ENCODE data around the gene ROBO2. TPM values are rescaled to one million over a fixed set of nuclear protein-coding genes. Genes with fewer than 3 reads are reported as not detected.

Gene ROBO2
- total RNA-seq, 1 donor from 2014 or later = 11.0 TPM

DNA sequence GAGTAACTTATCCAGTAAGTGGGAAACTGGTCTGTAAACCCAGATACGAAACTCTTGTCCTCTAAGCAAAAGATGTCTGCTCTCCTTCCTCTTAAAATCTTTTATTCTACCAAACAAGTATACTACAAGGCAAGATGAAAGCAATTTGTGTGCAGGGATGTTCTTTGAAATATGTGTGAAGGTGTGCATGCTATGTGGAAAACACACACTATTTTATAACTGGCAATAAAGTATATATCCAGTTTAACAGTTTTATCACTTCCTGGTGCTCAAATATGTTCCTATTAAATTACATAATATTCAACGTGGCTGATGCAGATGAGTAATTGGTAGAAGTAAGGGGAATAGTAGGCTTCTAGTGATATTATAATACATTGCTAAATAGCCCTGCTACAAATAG lies 566.5 kb downstream of the ROBO2 start:
- no peak for DNase-seq (ENCODE audit: extremely low spot score in 2 of 2)
- no peaks in the 10 kb centered on the region for H3K27me3 ChIP-seq
- no peaks in the 10 kb centered on the region for H3K4me1 ChIP-seq
- no peaks in the 10 kb centered on the region for H3K36me3 ChIP-seq
- no peaks in the 10 kb centered on the region for H3K9me3 ChIP-seq
- no peak overlapping the region for H3K27ac ChIP-seq
- H3K4me3 ChIP-seq = no peak overlapping the region
- intact Hi-C loops (cut with DNase I) = no loop called here
- TF ChIP-seq POLR2AphosphoS5 (IDR thresholded peaks at IDR 0.05; ENCODE audit: insufficient read depth in 1 of 2, low read depth in 1 of 2) (no peak), POLR2A (IDR thresholded peaks at IDR 0.05) (no peak)
- TF ChIP-seq, protein P1, sequence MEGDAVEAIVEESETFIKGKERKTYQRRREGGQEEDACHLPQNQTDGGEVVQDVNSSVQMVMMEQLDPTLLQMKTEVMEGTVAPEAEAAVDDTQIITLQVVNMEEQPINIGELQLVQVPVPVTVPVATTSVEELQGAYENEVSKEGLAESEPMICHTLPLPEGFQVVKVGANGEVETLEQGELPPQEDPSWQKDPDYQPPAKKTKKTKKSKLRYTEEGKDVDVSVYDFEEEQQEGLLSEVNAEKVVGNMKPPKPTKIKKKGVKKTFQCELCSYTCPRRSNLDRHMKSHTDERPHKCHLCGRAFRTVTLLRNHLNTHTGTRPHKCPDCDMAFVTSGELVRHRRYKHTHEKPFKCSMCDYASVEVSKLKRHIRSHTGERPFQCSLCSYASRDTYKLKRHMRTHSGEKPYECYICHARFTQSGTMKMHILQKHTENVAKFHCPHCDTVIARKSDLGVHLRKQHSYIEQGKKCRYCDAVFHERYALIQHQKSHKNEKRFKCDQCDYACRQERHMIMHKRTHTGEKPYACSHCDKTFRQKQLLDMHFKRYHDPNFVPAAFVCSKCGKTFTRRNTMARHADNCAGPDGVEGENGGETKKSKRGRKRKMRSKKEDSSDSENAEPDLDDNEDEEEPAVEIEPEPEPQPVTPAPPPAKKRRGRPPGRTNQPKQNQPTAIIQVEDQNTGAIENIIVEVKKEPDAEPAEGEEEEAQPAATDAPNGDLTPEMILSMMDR (IDR thresholded peaks at IDR 0.05) = no peak

DNA sequence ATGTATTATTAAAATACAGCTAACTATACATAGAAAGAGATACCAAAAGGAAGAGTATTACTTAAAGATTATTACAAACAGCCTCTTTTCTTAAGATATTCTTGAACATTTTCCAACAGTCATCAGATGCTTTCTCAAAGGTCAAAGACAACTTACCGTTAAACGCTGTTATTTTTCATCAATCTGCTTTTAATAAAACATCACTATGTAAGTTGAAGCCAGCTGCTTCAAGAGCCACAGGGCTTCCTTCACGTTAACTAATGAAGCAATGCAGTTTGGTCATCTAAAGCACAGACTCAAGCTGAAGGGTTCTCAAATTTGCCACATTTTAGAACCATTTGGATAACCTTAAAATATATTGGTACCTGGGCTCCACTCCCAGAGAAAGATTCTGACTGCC lies 578.8 kb downstream of the ROBO2 start:
- H3K27ac ChIP-seq = no peak overlapping the region
- DNase-seq (ENCODE audit: extremely low spot score in 2 of 2) = no peak
- no peaks in the 10 kb centered on the region for H3K9me3 ChIP-seq
- intact Hi-C loops (cut with DNase I) = no loop called here
- TF ChIP-seq POLR2AphosphoS5 (IDR thresholded peaks at IDR 0.05; ENCODE audit: insufficient read depth in 1 of 2, low read depth in 1 of 2) = no peak
- TF ChIP-seq POLR2A (IDR thresholded peaks at IDR 0.05) = no peak
- TF ChIP-seq, protein P1 (IDR thresholded peaks at IDR 0.05) = no peak
- no peak overlapping the region for H3K4me3 ChIP-seq
- H3K36me3 ChIP-seq = no peaks in the 10 kb centered on the region
- no peaks in the 10 kb centered on the region for H3K4me1 ChIP-seq
- H3K27me3 ChIP-seq = no peaks in the 10 kb centered on the region

- DNase-seq (ENCODE audit: extremely low spot score in 2 of 2) = no peak
- no peak for TF ChIP-seq POLR2A (IDR thresholded peaks at IDR 0.05)
- no peak for TF ChIP-seq POLR2AphosphoS5 (IDR thresholded peaks at IDR 0.05; ENCODE audit: insufficient read depth in 1 of 2, low read depth in 1 of 2)
- TF ChIP-seq, protein P1 (IDR thresholded peaks at IDR 0.05) = no peak
- Histone ChIP-seq H3K4me3 (no peak overlapping the region), H3K9me3 (no peaks in the 10 kb centered on the region), H3K4me1 (no peaks in the 10 kb centered on the region), H3K27me3 (no peaks in the 10 kb centered on the region), H3K36me3 (no peaks in the 10 kb centered on the region), H3K27ac (no peak overlapping the region)
- intact Hi-C loops (cut with DNase I) = no loop called here
Measured at GRCh38 chr3:77620009-77620408, 580.1 kb downstream of the ROBO2 start.

DNA sequence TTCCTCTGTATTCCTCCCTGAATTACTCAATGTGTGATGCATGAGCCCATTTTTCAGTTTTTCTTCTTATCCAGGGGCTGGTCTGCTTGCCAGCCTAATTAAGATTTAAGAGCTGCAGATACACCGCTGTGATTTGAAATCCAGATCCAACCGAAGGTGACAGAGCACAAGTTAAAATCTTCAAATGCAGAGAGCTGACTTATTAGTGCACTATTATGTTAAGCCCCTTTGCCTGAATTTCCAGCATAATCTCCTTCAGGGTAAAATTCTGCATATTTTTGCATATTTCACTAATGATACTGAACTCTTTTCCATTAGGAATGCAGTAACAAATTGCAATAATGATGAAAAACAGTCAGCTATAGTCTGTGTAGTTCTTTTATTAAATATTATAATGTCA lies 583.6 kb downstream of the ROBO2 start:
- TF ChIP-seq POLR2AphosphoS5 (IDR thresholded peaks at IDR 0.05; ENCODE audit: insufficient read depth in 1 of 2, low read depth in 1 of 2) = no peak
- TF ChIP-seq, protein P1 (IDR thresholded peaks at IDR 0.05) = no peak
- no peak for TF ChIP-seq POLR2A (IDR thresholded peaks at IDR 0.05)
- DNase-seq (ENCODE audit: extremely low spot score in 2 of 2) = no peak
- Histone ChIP-seq H3K4me3 (no peak overlapping the region), H3K27me3 (no peaks in the 10 kb centered on the region), H3K4me1 (no peaks in the 10 kb centered on the region), H3K36me3 (no peaks in the 10 kb centered on the region), H3K9me3 (no peaks in the 10 kb centered on the region), H3K27ac (no peak overlapping the region)
- intact Hi-C loops (cut with DNase I) = no loop called here

DNA sequence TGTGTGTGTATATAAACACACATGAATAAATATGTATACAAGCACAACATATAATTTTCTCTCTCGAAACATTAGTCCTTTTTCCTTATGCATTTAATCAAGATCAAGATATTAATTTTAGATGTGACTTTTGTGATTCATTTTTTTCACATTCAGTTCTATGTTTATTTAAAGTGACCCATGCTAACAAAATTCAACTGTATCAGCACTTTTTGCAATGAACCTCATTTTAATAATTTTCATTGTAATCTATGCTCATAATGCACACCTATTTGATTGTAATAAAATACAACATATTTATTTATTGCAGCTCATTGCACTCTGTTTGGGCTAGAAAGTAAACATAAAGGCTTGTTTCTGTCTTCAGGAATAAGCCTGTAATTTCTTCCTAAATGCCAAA lies 586.3 kb downstream of the ROBO2 start:
- Histone ChIP-seq H3K9me3 (no peaks in the 10 kb centered on the region), H3K4me3 (no peak overlapping the region), H3K36me3 (no peaks in the 10 kb centered on the region), H3K27ac (no peak overlapping the region), H3K4me1 (no peaks in the 10 kb centered on the region), H3K27me3 (no peaks in the 10 kb centered on the region)
- intact Hi-C loops (cut with DNase I) = no loop called here
- no peak for DNase-seq (ENCODE audit: extremely low spot score in 2 of 2)
- TF ChIP-seq POLR2A (IDR thresholded peaks at IDR 0.05) (no peak), POLR2AphosphoS5 (IDR thresholded peaks at IDR 0.05; ENCODE audit: insufficient read depth in 1 of 2, low read depth in 1 of 2) (no peak)
- TF ChIP-seq, protein P1 (IDR thresholded peaks at IDR 0.05) = no peak

Data from vagina (tissue), 2 donors.